22Rv1 (cell line): ENCODE data around the gene PTPRD.

Experiments used
- H3K27ac ChIP-seq: fragments of 450-650 bp; 2 replicates; pipeline ENCODE4 v1.5.1; 2017
- ZFX ChIP-seq: fragments of 450-650 bp; IDR thresholded peaks from 2 replicates; pipeline ENCODE4 v1.6.1; 2017; ENCODE audit warnings: antibody characterized with exemption, borderline replicate concordance
- TF ChIP-seq, protein P1 (sequence below): fragments of 450-650 bp; IDR thresholded peaks from 2 replicates; pipeline ENCODE4 v1.5.1; 2017; ENCODE audit warnings: mild to moderate bottlenecking

The PTPRD gene

DNA sequence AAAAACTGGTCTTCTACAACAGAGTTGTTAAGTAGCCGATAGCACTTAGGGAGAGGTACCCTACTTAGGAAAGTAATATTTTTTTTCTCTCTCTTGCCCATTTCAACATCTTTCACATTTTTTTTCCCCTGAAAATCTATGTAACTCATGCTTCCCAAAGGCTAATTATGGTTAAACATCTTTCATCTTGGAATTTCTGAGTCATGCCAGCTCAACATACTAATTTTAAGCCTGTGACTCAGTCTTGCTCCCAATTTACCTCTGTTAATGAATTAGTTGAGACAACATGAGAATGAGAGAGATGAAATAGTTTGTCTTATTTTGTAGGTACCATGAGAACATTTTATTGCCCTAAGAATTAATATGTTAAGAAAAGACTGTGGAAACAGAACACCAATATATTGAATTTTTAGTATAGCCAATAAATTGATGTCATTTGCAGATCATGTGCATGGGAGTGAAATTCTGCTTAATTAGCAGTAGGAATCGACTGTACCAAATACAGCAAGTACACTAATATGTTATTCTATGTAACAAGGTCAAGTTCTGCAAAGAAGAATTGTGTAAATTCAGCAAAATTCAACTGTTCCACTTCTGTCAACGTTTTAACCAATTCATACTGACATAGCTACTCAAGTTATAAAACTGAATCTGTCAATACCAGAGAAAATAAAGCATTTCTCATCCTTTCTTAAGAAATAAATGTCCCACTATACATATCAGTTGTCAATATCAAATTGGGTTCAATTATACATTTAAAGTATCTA lies 550.0 kb downstream of the PTPRD start:
- H3K27ac ChIP-seq = no peak overlapping the region
- TF ChIP-seq ZFX = no peak

DNA sequence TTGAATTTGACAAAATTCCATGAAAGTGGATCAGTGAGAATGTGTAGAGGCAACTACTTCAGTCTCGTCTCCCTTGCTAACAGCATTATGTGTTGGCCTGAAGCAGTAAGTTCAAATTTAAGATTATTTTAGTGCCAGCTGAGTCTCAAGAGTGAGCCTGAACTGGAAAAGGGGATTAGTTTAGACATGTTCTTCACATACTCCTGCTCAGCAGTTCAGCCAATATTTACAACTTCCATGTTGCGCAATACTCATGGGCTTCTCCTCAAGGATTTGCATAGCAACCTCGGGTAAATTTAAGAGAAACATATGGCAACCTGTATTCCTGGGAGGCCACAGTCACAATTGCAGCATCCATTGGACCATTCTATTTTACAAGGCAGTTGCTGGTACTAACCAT lies 553.8 kb downstream of the PTPRD start:
- no peak overlapping the region for H3K27ac ChIP-seq
- TF ChIP-seq ZFX = no peak
- TF ChIP-seq, protein P1, sequence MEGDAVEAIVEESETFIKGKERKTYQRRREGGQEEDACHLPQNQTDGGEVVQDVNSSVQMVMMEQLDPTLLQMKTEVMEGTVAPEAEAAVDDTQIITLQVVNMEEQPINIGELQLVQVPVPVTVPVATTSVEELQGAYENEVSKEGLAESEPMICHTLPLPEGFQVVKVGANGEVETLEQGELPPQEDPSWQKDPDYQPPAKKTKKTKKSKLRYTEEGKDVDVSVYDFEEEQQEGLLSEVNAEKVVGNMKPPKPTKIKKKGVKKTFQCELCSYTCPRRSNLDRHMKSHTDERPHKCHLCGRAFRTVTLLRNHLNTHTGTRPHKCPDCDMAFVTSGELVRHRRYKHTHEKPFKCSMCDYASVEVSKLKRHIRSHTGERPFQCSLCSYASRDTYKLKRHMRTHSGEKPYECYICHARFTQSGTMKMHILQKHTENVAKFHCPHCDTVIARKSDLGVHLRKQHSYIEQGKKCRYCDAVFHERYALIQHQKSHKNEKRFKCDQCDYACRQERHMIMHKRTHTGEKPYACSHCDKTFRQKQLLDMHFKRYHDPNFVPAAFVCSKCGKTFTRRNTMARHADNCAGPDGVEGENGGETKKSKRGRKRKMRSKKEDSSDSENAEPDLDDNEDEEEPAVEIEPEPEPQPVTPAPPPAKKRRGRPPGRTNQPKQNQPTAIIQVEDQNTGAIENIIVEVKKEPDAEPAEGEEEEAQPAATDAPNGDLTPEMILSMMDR = no peak

DNA sequence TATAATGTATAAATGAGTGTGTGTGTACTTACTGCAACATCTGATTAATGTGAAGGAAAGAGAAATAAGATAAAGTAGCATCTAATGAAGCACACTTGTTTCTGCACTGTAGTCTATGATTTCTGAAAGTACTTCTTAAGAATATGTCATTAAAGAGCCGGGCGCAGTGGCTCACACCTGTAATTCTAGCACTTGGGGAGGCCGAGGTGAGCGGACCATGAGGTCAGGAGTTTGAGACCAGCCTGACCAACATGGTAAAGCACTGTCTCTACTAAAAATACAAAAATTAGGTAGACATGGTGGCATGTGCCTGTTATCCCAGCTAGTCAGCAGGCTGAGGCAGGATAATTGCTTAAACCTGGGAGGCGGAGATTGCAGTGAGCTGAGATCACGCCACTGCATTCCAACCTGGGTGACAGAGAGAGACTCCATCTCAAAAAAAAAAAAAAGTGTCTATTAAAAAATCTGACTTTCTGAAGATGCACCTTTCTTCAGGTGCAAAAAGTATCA lies 556.9 kb downstream of the PTPRD start:
- no peak for TF ChIP-seq ZFX
- TF ChIP-seq, protein P1 = no peak

DNA sequence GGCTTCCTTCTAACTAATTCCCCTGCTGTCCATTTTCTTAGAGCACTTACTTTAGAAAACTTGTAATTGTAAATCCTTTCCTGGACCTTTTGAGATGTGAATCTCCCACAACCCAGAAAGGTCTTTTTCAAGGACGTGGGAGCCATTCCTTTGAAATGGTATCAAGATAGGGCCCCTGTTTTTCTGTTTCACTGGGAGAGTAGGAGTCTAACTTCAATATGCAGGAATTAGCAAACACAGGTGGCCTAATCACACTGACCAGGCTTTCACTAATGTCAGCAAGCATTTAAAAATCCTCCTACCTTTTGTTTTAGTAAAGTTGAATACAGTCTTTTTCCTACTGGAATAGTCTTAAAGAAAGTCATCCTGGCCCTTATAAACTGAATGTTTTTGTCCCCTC lies 558.3 kb downstream of the PTPRD start:
- no peak overlapping the region for H3K27ac ChIP-seq
- TF ChIP-seq, protein P1 = no peak
- no peak for TF ChIP-seq ZFX

More for the DNA sequence above, 556.9 kb downstream of the PTPRD start:
- no peak overlapping the region for H3K27ac ChIP-seq

DNA sequence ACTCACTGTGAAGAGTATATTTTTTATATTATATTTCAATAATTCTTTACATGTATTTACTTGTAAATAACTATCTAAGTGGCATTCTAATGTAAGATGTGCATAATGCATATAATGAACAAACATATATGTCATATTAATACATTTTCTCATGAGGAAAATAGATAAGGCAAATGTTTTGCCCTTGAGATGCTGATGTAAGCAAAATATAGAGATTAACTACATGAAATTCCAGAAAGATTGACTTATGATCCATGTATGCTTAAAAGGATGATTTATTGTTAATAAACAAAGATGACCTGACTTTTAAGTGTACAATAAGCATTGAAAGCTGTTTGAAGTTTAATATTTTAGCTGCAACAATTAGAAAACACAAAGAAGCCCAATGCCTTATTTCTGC lies 559.9 kb downstream of the PTPRD start:
- H3K27ac ChIP-seq = no peak overlapping the region
- no peak for TF ChIP-seq ZFX
- TF ChIP-seq, protein P1 = no peak

DNA sequence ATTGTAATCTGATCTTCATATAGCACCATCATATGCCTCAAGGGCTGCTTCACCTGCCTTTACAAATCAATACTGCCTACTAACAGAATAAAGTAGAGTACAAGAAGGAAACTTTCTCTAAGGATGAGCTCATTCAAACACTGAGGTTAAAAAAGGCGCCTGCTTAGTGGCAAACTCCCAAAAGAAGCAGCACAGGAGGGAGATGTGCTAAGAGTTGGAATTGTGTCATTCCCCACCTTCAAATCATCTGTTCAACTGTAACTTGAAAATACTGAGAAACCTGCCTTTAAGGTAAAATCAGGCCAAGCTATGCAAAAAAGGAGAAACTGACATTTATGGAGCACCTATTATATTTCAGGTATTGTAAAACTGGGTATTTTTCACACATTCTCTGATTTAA lies 560.6 kb downstream of the PTPRD start:
- no peak for TF ChIP-seq ZFX
- TF ChIP-seq, protein P1 = no peak
- no peak overlapping the region for H3K27ac ChIP-seq

DNA sequence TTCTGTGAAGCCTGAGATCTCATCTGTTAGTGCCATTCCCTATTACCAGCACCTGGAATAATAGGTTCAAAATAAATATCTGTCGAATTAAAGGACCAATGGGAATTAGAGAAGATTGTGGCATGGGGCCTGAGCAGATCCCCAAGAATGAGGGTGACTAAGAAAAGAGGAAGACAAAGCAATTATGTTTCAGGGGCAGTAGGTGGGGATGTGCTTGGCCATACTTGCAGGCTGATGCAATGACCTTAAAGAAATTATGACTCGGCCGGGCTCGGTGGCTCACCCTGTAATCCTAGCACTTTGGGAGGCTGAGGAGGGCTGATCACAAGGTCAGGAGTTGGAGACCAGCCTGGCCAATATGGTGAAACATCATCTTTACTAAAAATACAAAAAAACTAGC lies 562.8 kb downstream of the PTPRD start:
- H3K27ac ChIP-seq = no peak overlapping the region
- TF ChIP-seq, protein P1 = no peak
- no peak for TF ChIP-seq ZFX
